DND-41 (cell line): ENCODE results near the gene PDE1C.

Source experiments
- ATAC-seq: fragments of 200-7000 bp; cut with Tn5 transposase; 3 replicates; pipeline ENCODE4 v1.9.1; 2021; ENCODE audit warnings: low read depth; ENCODE audit not compliant: insufficient read depth
- DNase-seq: peaks from one replicate; pipeline ENCODE4 v3.0.0-alpha.2; 2020
- H2AFZ ChIP-seq: 2 replicates; pipeline ENCODE4 v1.6.0; 2012; ENCODE audit warnings: low read depth, low read length
- H3K27ac ChIP-seq: 2 replicates; pipeline ENCODE4 v1.5.1; 2012; ENCODE audit warnings: low read length, inconsistent platforms
- H3K27me3 ChIP-seq: fragments of 200-600 bp; sonication (generic); 2 replicates; pipeline ENCODE4 v1.6.0; 2012; ENCODE audit warnings: low read length, mild to moderate bottlenecking, inconsistent platforms; ENCODE audit not compliant: insufficient read depth, poor library complexity
- H3K36me3 ChIP-seq: 2 replicates; pipeline ENCODE4 v1.5.1; 2012; ENCODE audit warnings: low read length, inconsistent platforms; ENCODE audit not compliant: insufficient read depth
- H3K4me1 ChIP-seq: 2 replicates; pipeline ENCODE4 v1.5.1; 2012; ENCODE audit warnings: mild to moderate bottlenecking, low read length; ENCODE audit not compliant: insufficient read depth
- H3K4me2 ChIP-seq: 2 replicates; pipeline ENCODE4 v1.6.0; 2012; ENCODE audit warnings: mild to moderate bottlenecking, moderate library complexity, low read length, inconsistent platforms; ENCODE audit not compliant: insufficient read depth
- H3K4me3 ChIP-seq, 2 experiments: fragments of 200-600 bp in 1 of 2; shearing (Covaris generic) in 1 of 2; 2 replicates each; pipeline ENCODE4 v1.5.1; 2012 to 2016; ENCODE audit warnings: inconsistent platforms in 2 of 2, low read length in 2 of 2, mild to moderate bottlenecking in 2 of 2, low read depth in 1 of 2, moderate library complexity in 1 of 2
- H3K79me2 ChIP-seq: 2 replicates; pipeline ENCODE4 v1.6.0; 2012; ENCODE audit warnings: low read length, inconsistent platforms; ENCODE audit not compliant: insufficient read depth
- H3K9ac ChIP-seq: 2 replicates; pipeline ENCODE4 v1.6.0; 2012; ENCODE audit warnings: low read depth, mild to moderate bottlenecking, inconsistent platforms, low read length, moderate library complexity
- H3K9me3 ChIP-seq: 2 replicates; pipeline ENCODE4 v1.5.1; 2012; ENCODE audit warnings: low read length, moderate library complexity, mild to moderate bottlenecking, inconsistent platforms; ENCODE audit not compliant: insufficient read depth, severe bottlenecking
- H4K20me1 ChIP-seq: 2 replicates; pipeline ENCODE4 v1.6.0; 2012; ENCODE audit warnings: low read length; ENCODE audit not compliant: insufficient read depth
- EZH2 ChIP-seq: IDR thresholded peaks from 3 replicates; pipeline ENCODE4 v1.6.1; 2012; ENCODE audit warnings: borderline replicate concordance, low read depth, mild to moderate bottlenecking, moderate library complexity, low read length, inconsistent platforms; ENCODE audit not compliant: severe bottlenecking
- TF ChIP-seq, protein P1 (sequence below): IDR thresholded peaks from 2 replicates; pipeline ENCODE4 v1.5.1; 2012; ENCODE audit warnings: borderline replicate concordance, low read length, moderate library complexity, mild to moderate bottlenecking; ENCODE audit not compliant: poor library complexity, severe bottlenecking; ENCODE audit errors: extremely low read depth

The PDE1C gene

DNA sequence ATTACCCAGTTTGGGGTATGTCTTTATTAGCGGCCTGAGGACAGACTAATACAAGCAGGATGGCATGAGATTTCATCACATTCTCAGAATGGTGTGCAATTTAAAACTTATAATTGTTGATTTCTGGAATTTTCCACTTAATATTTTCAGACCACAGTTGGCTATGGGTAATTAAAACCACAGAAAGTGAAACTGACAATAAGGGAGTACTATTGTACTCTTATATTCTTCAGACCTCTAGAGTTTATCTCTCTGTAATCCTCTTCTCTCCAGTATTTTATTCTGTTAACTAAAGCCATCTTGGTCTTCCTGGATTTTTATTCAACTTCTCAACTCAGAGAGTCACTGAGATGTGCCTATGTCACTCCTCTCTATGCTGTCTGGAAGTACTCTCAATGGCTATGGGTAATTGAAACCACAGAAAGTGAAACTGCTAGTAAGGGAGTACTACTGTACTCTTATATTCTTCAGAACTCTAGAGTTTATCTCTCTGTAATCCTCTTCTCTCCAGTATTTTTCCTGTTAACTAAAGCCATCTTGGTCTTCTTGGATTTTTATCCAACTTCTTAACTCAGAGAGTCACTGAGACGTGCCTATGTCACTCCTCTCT, 264.9 kb downstream of the PDE1C start:
- DNase-seq, result no peak
- no peak overlapping the region for H3K4me3 ChIP-seq
- H3K4me2 ChIP-seq, result no peak overlapping the region
- no peaks in the 10 kb centered on the region for H3K36me3 ChIP-seq
- no peaks in the 10 kb centered on the region for H3K4me1 ChIP-seq
- TF ChIP-seq, protein P1, sequence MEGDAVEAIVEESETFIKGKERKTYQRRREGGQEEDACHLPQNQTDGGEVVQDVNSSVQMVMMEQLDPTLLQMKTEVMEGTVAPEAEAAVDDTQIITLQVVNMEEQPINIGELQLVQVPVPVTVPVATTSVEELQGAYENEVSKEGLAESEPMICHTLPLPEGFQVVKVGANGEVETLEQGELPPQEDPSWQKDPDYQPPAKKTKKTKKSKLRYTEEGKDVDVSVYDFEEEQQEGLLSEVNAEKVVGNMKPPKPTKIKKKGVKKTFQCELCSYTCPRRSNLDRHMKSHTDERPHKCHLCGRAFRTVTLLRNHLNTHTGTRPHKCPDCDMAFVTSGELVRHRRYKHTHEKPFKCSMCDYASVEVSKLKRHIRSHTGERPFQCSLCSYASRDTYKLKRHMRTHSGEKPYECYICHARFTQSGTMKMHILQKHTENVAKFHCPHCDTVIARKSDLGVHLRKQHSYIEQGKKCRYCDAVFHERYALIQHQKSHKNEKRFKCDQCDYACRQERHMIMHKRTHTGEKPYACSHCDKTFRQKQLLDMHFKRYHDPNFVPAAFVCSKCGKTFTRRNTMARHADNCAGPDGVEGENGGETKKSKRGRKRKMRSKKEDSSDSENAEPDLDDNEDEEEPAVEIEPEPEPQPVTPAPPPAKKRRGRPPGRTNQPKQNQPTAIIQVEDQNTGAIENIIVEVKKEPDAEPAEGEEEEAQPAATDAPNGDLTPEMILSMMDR, result no peak
- no peak for TF ChIP-seq EZH2
- H4K20me1 ChIP-seq, result no peaks in the 10 kb centered on the region
- H3K79me2 ChIP-seq, result no peaks in the 10 kb centered on the region
- H3K9ac ChIP-seq, result no peak overlapping the region
- H3K27ac ChIP-seq, result no peak overlapping the region
- no peaks in the 10 kb centered on the region for H3K27me3 ChIP-seq
- no peak overlapping the region for H2AFZ ChIP-seq
- no peak for ATAC-seq
- H3K9me3 ChIP-seq, result no peaks in the 10 kb centered on the region

DNA sequence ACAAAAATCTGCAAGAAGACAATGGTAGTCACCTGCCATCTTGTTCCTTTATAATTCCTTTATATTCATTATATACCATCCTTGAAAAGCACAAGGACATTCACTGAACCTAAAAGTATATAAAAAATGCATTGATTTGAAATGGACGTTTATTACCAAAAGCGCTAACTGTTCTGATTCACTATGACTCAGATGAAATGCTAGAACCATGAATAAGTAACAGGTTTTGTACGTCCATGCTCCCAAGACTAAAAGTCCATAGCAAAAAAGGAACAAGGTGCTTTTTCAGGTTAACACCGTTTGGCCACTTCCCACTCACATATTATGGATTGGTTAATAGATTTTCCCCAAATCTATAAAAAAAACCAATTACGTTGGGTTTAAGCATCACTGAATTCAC, 273.8 kb downstream of the PDE1C start:
- ATAC-seq, result no peak
- TF ChIP-seq, protein P1, result no peak
- no peak for TF ChIP-seq EZH2

DNA sequence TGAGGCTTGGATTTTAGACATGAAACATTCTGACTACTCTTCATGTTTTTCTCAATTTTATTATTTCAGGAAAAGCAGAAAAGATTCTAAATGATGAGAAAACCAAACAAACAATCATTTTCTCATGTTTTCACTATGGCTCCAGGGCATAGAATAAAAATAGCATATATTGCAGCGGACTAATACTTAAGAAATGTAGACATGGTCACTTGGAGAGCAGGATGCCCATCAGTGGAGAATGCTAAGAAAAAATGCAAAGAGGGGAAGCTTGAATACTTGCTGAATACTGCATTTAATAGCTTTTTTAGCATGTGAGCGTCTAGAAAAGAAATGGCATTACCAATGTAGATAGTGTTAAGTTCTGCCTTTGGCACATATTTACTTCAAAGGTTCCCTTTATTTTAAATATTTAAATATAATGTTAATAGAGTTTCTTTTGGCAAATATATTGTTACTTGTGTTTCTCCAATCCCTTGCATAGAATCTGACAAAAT, 275.3 kb downstream of the PDE1C start:
- Histone ChIP-seq H3K4me3 (no peak overlapping the region), H3K36me3 (no peaks in the 10 kb centered on the region), H2AFZ (no peak overlapping the region), H3K4me2 (no peak overlapping the region), H3K27me3 (peaks cover 3% of the 10 kb centered on the region), H3K4me1 (no peaks in the 10 kb centered on the region), H3K79me2 (no peaks in the 10 kb centered on the region), H3K9me3 (no peaks in the 10 kb centered on the region), H3K27ac (no peak overlapping the region), H4K20me1 (no peaks in the 10 kb centered on the region), H3K9ac (no peak overlapping the region)
- TF ChIP-seq, protein P1, result no peak
- no peak for TF ChIP-seq EZH2
- no peak for ATAC-seq
- DNase-seq, result no peak

More for the DNA sequence above, 273.8 kb downstream of the PDE1C start:
- no peaks in the 10 kb centered on the region for H3K36me3 ChIP-seq
- no peaks in the 10 kb centered on the region for H4K20me1 ChIP-seq
- H3K27me3 ChIP-seq, result peaks cover 3% of the 10 kb centered on the region
- H3K9ac ChIP-seq, result no peak overlapping the region
- H3K4me3 ChIP-seq, result no peak overlapping the region
- no peak overlapping the region for H2AFZ ChIP-seq
- no peak for DNase-seq
- H3K4me1 ChIP-seq, result no peaks in the 10 kb centered on the region
- no peaks in the 10 kb centered on the region for H3K9me3 ChIP-seq
- H3K4me2 ChIP-seq, result no peak overlapping the region
- no peak overlapping the region for H3K27ac ChIP-seq
- no peaks in the 10 kb centered on the region for H3K79me2 ChIP-seq
